ENCODE data around the gene CSH2.

Gene CSH2

DNA sequence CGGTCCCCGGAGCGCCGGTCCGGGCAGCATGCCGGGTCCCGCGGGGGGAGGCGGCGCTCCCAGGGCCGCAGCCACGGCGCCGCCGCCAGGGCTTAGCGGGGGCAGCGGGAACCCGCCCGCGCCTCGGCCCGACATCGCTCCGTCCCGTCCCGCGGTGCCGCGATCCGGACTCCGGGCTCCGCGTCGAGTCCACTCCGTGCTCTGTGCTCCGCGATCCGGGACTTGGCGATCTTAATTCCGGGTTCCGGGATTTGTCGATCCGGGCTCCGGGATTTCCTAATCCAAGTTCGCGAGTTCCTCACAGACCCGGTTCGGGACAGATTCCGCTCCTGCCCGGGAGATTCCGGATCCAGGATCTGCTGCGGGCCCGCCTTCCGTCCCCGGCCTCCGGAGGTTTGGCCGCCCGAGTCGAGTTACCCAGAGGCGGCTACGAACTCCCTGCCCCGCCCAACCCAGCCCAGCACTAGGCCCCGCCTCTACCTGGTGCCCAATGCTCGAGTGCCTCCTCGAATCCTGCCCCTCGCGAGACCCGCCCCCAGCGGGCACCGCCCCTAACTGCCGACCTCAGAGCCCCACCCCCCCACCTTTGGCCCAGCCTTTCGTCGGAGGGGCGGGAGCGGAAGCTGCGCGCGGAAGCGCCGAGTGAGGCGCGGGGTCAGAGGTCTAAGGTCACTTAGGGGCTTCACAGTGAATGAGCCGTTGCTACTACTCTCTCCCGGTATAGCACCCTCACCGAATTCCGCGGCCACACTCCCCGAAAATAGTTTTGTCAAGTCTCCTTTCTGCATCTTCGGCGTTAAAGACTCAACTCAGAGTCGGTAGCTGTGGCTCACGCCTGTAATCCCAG is 30.7 kb downstream of the CSH2 start, which contains the start of gene SMARCD2:
Gene SMARCD2, minus strand, starts transcription at position 146 of the 847 bp plus-strand sequence. Its CDS starts 11 bp downstream, at position 135.
- peak; percentile 81 for ATAC-seq

DNA sequence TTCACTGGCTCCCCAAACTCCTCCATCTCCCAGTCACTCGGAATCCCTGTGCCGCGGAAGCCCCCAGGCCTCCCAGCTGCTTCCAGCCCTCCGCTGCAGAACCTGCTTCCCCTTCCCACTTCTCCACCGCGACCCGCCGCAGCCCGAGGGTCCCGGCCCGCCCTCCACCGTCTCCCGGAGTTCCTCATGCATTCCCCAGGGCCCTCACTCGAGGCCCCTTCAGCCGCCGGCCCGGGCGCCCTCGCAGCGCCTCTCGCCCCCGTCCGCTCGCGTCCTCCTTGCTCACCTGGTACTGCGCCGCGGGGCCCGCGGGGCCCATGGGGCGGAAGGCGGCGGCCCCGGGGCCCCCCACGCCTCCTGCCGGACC is 31.3 kb downstream of the CSH2 start:
- no peak for TF ChIP-seq ZFP3 (CRISPR knock-in tag; IDR thresholded peaks at IDR 0.05)
- TF ChIP-seq TOX (CRISPR knock-in tag; IDR thresholded peaks at IDR 0.05; ENCODE audit: borderline replicate concordance): no peak
- TF ChIP-seq, protein P1, sequence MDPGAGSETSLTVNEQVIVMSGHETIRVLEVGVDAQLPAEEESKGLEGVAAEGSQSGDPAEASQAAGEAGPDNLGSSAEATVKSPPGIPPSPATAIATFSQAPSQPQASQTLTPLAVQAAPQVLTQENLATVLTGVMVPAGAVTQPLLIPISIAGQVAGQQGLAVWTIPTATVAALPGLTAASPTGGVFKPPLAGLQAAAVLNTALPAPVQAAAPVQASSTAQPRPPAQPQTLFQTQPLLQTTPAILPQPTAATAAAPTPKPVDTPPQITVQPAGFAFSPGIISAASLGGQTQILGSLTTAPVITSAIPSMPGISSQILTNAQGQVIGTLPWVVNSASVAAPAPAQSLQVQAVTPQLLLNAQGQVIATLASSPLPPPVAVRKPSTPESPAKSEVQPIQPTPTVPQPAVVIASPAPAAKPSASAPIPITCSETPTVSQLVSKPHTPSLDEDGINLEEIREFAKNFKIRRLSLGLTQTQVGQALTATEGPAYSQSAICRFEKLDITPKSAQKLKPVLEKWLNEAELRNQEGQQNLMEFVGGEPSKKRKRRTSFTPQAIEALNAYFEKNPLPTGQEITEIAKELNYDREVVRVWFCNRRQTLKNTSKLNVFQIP (CRISPR knock-in tag; IDR thresholded peaks at IDR 0.05; ENCODE audit: borderline replicate concordance, low read depth): no peak
- no peak for TF ChIP-seq GLIS3 (CRISPR knock-in tag; IDR thresholded peaks at IDR 0.05)
- TF ChIP-seq SNAI2 (CRISPR knock-in tag; IDR thresholded peaks at IDR 0.05): no peak
- TF ChIP-seq, protein P2, sequence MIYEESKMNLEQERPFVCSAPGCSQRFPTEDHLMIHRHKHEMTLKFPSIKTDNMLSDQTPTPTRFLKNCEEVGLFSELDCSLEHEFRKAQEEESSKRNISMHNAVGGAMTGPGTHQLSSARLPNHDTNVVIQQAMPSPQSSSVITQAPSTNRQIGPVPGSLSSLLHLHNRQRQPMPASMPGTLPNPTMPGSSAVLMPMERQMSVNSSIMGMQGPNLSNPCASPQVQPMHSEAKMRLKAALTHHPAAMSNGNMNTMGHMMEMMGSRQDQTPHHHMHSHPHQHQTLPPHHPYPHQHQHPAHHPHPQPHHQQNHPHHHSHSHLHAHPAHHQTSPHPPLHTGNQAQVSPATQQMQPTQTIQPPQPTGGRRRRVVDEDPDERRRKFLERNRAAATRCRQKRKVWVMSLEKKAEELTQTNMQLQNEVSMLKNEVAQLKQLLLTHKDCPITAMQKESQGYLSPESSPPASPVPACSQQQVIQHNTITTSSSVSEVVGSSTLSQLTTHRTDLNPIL (CRISPR knock-in tag; IDR thresholded peaks at IDR 0.05; ENCODE audit: low read depth): no peak
- ATAC-seq: peak; percentile 7

More for the DNA sequence above, 30.7 kb downstream of the CSH2 start, which contains the start of gene SMARCD2:
- TF ChIP-seq ESRRG (CRISPR knock-in tag; IDR thresholded peaks at IDR 0.05) (no peak), TOX (CRISPR knock-in tag; IDR thresholded peaks at IDR 0.05; ENCODE audit: borderline replicate concordance) (no peak), OSR1 (CRISPR knock-in tag; IDR thresholded peaks at IDR 0.05) (no peak), GLIS3 (CRISPR knock-in tag; IDR thresholded peaks at IDR 0.05) (peak; percentile 94), BACH2 (CRISPR knock-in tag; IDR thresholded peaks at IDR 0.05; ENCODE audit: borderline replicate concordance) (no peak), ZNF8 (CRISPR knock-in tag; IDR thresholded peaks at IDR 0.05) (peak; percentile 76), RARB (CRISPR knock-in tag; IDR thresholded peaks at IDR 0.05) (peak; percentile 61; the same call in 1 of the 2 replicates), ZNF565 (CRISPR knock-in tag; conservative IDR thresholded peaks at IDR 0.05; ENCODE audit: low read depth) (peak; percentile 87), ISL1 (CRISPR knock-in tag; IDR thresholded peaks at IDR 0.05) (0 out of 2 replicates have a peak, but pooled peaks have one; percentile 16), CSDC2 (CRISPR knock-in tag; IDR thresholded peaks at IDR 0.05) (peak; percentile 93; the same call in 1 of the 2 replicates), SNAI2 (CRISPR knock-in tag; IDR thresholded peaks at IDR 0.05) (peak; percentile 85; the same call in 1 of the 2 replicates), ZC3H10 (CRISPR knock-in tag; IDR thresholded peaks at IDR 0.05) (no peak), PPARA (CRISPR knock-in tag; IDR thresholded peaks at IDR 0.05; ENCODE audit: borderline replicate concordance) (peak; percentile 73; the same call in 1 of the 2 replicates), ARNTL (CRISPR knock-in tag; IDR thresholded peaks at IDR 0.05; ENCODE audit: borderline replicate concordance, low read depth) (0 out of 2 replicates have a peak, but pooled peaks have one; percentile 47), ZFP3 (CRISPR knock-in tag; IDR thresholded peaks at IDR 0.05) (peak; percentile 86), TCF4 (CRISPR knock-in tag; IDR thresholded peaks at IDR 0.05; ENCODE audit: borderline replicate concordance) (0 out of 2 replicates have a peak, but pooled peaks have one; percentile 33), ZNF70 (CRISPR knock-in tag; IDR thresholded peaks at IDR 0.05) (peak; percentile 53), ZFP30 (CRISPR knock-in tag; IDR thresholded peaks at IDR 0.05) (peak; percentile 27; the same call in 1 of the 2 replicates)
- TF ChIP-seq, protein P2 (CRISPR knock-in tag; IDR thresholded peaks at IDR 0.05; ENCODE audit: low read depth): no peak
- TF ChIP-seq, protein P3, sequence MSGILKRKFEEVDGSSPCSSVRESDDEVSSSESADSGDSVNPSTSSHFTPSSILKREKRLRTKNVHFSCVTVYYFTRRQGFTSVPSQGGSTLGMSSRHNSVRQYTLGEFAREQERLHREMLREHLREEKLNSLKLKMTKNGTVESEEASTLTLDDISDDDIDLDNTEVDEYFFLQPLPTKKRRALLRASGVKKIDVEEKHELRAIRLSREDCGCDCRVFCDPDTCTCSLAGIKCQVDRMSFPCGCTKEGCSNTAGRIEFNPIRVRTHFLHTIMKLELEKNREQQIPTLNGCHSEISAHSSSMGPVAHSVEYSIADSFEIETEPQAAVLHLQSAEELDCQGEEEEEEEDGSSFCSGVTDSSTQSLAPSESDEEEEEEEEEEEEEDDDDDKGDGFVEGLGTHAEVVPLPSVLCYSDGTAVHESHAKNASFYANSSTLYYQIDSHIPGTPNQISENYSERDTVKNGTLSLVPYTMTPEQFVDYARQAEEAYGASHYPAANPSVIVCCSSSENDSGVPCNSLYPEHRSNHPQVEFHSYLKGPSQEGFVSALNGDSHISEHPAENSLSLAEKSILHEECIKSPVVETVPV (CRISPR knock-in tag; IDR thresholded peaks at IDR 0.05): no peak
- TF ChIP-seq, protein P4, sequence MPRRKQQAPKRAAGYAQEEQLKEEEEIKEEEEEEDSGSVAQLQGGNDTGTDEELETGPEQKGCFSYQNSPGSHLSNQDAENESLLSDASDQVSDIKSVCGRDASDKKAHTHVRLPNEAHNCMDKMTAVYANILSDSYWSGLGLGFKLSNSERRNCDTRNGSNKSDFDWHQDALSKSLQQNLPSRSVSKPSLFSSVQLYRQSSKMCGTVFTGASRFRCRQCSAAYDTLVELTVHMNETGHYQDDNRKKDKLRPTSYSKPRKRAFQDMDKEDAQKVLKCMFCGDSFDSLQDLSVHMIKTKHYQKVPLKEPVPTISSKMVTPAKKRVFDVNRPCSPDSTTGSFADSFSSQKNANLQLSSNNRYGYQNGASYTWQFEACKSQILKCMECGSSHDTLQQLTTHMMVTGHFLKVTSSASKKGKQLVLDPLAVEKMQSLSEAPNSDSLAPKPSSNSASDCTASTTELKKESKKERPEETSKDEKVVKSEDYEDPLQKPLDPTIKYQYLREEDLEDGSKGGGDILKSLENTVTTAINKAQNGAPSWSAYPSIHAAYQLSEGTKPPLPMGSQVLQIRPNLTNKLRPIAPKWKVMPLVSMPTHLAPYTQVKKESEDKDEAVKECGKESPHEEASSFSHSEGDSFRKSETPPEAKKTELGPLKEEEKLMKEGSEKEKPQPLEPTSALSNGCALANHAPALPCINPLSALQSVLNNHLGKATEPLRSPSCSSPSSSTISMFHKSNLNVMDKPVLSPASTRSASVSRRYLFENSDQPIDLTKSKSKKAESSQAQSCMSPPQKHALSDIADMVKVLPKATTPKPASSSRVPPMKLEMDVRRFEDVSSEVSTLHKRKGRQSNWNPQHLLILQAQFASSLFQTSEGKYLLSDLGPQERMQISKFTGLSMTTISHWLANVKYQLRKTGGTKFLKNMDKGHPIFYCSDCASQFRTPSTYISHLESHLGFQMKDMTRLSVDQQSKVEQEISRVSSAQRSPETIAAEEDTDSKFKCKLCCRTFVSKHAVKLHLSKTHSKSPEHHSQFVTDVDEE (CRISPR knock-in tag; IDR thresholded peaks at IDR 0.05): peak; percentile 94
- TF ChIP-seq, protein P1 (CRISPR knock-in tag; IDR thresholded peaks at IDR 0.05; ENCODE audit: borderline replicate concordance, low read depth): peak; percentile 97
- TF ChIP-seq, protein P5, sequence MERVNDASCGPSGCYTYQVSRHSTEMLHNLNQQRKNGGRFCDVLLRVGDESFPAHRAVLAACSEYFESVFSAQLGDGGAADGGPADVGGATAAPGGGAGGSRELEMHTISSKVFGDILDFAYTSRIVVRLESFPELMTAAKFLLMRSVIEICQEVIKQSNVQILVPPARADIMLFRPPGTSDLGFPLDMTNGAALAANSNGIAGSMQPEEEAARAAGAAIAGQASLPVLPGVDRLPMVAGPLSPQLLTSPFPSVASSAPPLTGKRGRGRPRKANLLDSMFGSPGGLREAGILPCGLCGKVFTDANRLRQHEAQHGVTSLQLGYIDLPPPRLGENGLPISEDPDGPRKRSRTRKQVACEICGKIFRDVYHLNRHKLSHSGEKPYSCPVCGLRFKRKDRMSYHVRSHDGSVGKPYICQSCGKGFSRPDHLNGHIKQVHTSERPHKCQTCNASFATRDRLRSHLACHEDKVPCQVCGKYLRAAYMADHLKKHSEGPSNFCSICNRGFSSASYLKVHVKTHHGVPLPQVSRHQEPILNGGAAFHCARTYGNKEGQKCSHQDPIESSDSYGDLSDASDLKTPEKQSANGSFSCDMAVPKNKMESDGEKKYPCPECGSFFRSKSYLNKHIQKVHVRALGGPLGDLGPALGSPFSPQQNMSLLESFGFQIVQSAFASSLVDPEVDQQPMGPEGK (CRISPR knock-in tag; IDR thresholded peaks at IDR 0.05; ENCODE audit: borderline replicate concordance): no peak
